Endothelial cell of umbilical vein (primary cell): ENCODE data around the gene FBLIM1. TPM values are rescaled to one million over a fixed set of nuclear protein-coding genes. Genes with fewer than 3 reads are reported as not detected.

Experiments
- BruUV-seq: library from RNA; stranded (reverse); fragments of 400-500 nt; replicated peaks from 2 replicates; lab custom pipeline; 2021; lab: Mats Ljungman, UMichigan
- CTCF ChIA-PET: fragments of 300-600, 350-600 bp; sonication (Branson Sonifier 250); formaldehyde crosslinking; loops from one replicate; lab custom pipeline; 2021; ENCODE audit warnings: antibody characterized with exemption, inconsistent platforms; lab: Charles Lee
- POLR2A ChIA-PET: fragments of 300-600, 350-600 bp; sonication (Branson Sonifier 250); formaldehyde crosslinking; loops from one replicate; lab custom pipeline; 2021; ENCODE audit warnings: antibody characterized with exemption, inconsistent platforms; lab: Charles Lee
- DNase-seq: peaks from one replicate; pipeline ENCODE4 v3.0.0-alpha.2; 2011; ENCODE audit warnings: low read depth, low spot score
- FAIRE-seq: peaks from 2 replicates; lab custom pipeline; 2011; peaks lifted over from hg19 to GRCh38; lab: Jason Lieb, UNC
- H2AFZ ChIP-seq: 2 replicates; pipeline ENCODE4 v1.6.0; 2012; ENCODE audit warnings: low read depth, low read length, control low read depth, inconsistent platforms
- H3K27ac ChIP-seq: 2 replicates; pipeline ENCODE4 v1.5.1; 2011; ENCODE audit warnings: low read depth, mild to moderate bottlenecking, control low read depth, low read length, moderate library complexity; ENCODE audit not compliant: insufficient read depth
- H3K27me3 ChIP-seq, 2 experiments: 2 replicates each; pipeline versions ENCODE4 v1.6.0 to v1.6.1; 2011; ENCODE audit warnings: low read length in 2 of 2, mixed read lengths in 1 of 2; ENCODE audit not compliant: control insufficient read depth in 2 of 2, insufficient read depth in 2 of 2
- H3K36me3 ChIP-seq, 2 experiments: 2 replicates in 1 of 2; 3 replicates in 1 of 2; pipeline ENCODE4 v1.5.1; 2011; ENCODE audit warnings: low read length in 2 of 2, mild to moderate bottlenecking in 1 of 2, moderate library complexity in 1 of 2; ENCODE audit not compliant: control insufficient read depth in 2 of 2, insufficient read depth in 2 of 2; ENCODE audit errors: extremely low read depth in 1 of 2
- H3K4me1 ChIP-seq: 3 replicates; pipeline ENCODE4 v1.5.1; 2011; ENCODE audit warnings: mild to moderate bottlenecking, low read length; ENCODE audit not compliant: control insufficient read depth, insufficient read depth; ENCODE audit errors: extremely low read depth
- H3K4me2 ChIP-seq: 2 replicates; pipeline ENCODE4 v1.6.1; 2011; ENCODE audit warnings: low read length, control low read depth, mixed read lengths; ENCODE audit not compliant: insufficient read depth
- H3K4me3 ChIP-seq, 3 experiments: fragments of 200-600 bp in 1 of 3; sonication (generic), shearing (Covaris generic) in 1 of 3; replicated peaks in 1 of 3; 2 replicates each; pipeline ENCODE4 v1.5.1; 2011 to 2016; ENCODE audit warnings: control low read depth in 3 of 3, low read length in 3 of 3, mild to moderate bottlenecking in 2 of 3, inconsistent platforms in 1 of 3, low read depth in 1 of 3, moderate library complexity in 1 of 3; ENCODE audit not compliant: insufficient read depth in 1 of 3
- H3K79me2 ChIP-seq: 2 replicates; pipeline ENCODE4 v1.6.0; 2012; ENCODE audit warnings: low read length, inconsistent platforms; ENCODE audit not compliant: control insufficient read depth, insufficient read depth
- H3K9ac ChIP-seq: replicated peaks from 2 replicates; pipeline ENCODE3; 2011; ENCODE audit warnings: low read length, control low read depth; ENCODE audit not compliant: insufficient read depth; ENCODE audit errors: extremely low read depth
- H3K9me1 ChIP-seq: replicated peaks from 3 replicates; pipeline ENCODE4 v1.6.0; 2011; ENCODE audit warnings: mild to moderate bottlenecking, low read length; ENCODE audit not compliant: control insufficient read depth, insufficient read depth; ENCODE audit errors: extremely low read depth
- H3K9me3 ChIP-seq: replicated peaks from 2 replicates; pipeline ENCODE4 v1.5.1; 2012; ENCODE audit warnings: low read length, inconsistent platforms; ENCODE audit not compliant: control insufficient read depth, insufficient read depth
- H4K20me1 ChIP-seq: replicated peaks from 2 replicates; pipeline ENCODE3; 2011; ENCODE audit warnings: mild to moderate bottlenecking, low read length; ENCODE audit not compliant: control insufficient read depth, insufficient read depth; ENCODE audit errors: extremely low read depth
- CTCF ChIP-seq, 2 donors: IDR thresholded peaks; 1 replicate in 1 of 2; 2 replicates in 1 of 2; pipeline ENCODE4 v1.5.1; 2011; ENCODE audit warnings: low read length in 2 of 2, mild to moderate bottlenecking in 2 of 2, moderate library complexity in 2 of 2, control low read depth in 1 of 2, inconsistent platforms in 1 of 2, low read depth in 1 of 2; ENCODE audit not compliant: insufficient read depth in 1 of 2; ENCODE audit errors: extremely low read depth in 1 of 2
- EZH2 ChIP-seq: IDR thresholded peaks from 2 replicates; pipeline ENCODE4 v1.6.1; 2012; ENCODE audit warnings: borderline replicate concordance, low read depth, mild to moderate bottlenecking, moderate library complexity, low read length, inconsistent platforms; ENCODE audit not compliant: severe bottlenecking
- FOS ChIP-seq: IDR thresholded peaks from 2 replicates; pipeline ENCODE4 v1.6.1; 2011; ENCODE audit warnings: mild to moderate bottlenecking, low read length, moderate library complexity, borderline replicate concordance; ENCODE audit not compliant: insufficient read depth
- GATA2 ChIP-seq: IDR thresholded peaks from 2 replicates; pipeline ENCODE4 v1.7.0; 2011; ENCODE audit warnings: low read depth, mild to moderate bottlenecking, moderate library complexity, mixed read lengths, low read length; ENCODE audit not compliant: insufficient read length, insufficient read depth
- JUN ChIP-seq: IDR thresholded peaks from 2 replicates; pipeline ENCODE4 v1.6.1; 2011; ENCODE audit warnings: borderline replicate concordance, low read depth; ENCODE audit not compliant: insufficient read length, insufficient read depth
- MYC ChIP-seq: IDR thresholded peaks from one replicate; pipeline ENCODE4 v1.6.1; 2011; ENCODE audit warnings: mild to moderate bottlenecking, low read depth, low read length
- POLR2A ChIP-seq: IDR thresholded peaks from 2 replicates; pipeline ENCODE4 v1.6.1; 2012; ENCODE audit warnings: low read depth, mild to moderate bottlenecking, control low read depth, low read length
- POLR2AphosphoS5 ChIP-seq: IDR thresholded peaks from 2 replicates; pipeline ENCODE4 v1.6.1; 2012; ENCODE audit warnings: low read depth, mild to moderate bottlenecking, control low read depth, low read length, moderate library complexity; ENCODE audit not compliant: insufficient read depth
- dilution Hi-C: fragments of 300-500 bp; cut with MboI; formaldehyde crosslinking; loops from one replicate; pipeline ENCODE4 v1.15.0; 2019; ENCODE audit warnings: low sequenced_read_pairs; ENCODE audit not compliant: extremely low pct_ligation_motif_present
- intact Hi-C: fragments of 100-400 bp; cut with micrococcal nuclease; formaldehyde crosslinking; loops from one replicate; pipeline ENCODE4 v1.10.0; 2022
- polyA plus RNA-seq, 4 experiments: library from polyadenylated mRNA; depleted of rRNA in 3 of 4; stranded (reverse) in 3 of 4; unstranded in 1 of 4; fragments of >200 nt; gene quantifications; 2 replicates each; pipeline versions ENCODE4 v1.2.1 to v1.2.3, GENCODE V29; 2011 to 2012; ENCODE audit warnings: missing spikeins in 1 of 4
- total RNA-seq: library from RNA; stranded (reverse); gene quantifications from 2 replicates; pipeline ENCODE4 v1.2.3, GENCODE V29; 2021
- TF ChIP-seq, protein P1 (sequence below): IDR thresholded peaks from 2 replicates; pipeline ENCODE4 v1.6.1; 2011; ENCODE audit not compliant: insufficient read depth, insufficient read length

FBLIM1 gene
- total and polyA plus RNA-seq, 2 donors (not counting 3 experiments of a cell fraction or from before 2014, with no cell fraction given) = 363 to 414 TPM

DNA sequence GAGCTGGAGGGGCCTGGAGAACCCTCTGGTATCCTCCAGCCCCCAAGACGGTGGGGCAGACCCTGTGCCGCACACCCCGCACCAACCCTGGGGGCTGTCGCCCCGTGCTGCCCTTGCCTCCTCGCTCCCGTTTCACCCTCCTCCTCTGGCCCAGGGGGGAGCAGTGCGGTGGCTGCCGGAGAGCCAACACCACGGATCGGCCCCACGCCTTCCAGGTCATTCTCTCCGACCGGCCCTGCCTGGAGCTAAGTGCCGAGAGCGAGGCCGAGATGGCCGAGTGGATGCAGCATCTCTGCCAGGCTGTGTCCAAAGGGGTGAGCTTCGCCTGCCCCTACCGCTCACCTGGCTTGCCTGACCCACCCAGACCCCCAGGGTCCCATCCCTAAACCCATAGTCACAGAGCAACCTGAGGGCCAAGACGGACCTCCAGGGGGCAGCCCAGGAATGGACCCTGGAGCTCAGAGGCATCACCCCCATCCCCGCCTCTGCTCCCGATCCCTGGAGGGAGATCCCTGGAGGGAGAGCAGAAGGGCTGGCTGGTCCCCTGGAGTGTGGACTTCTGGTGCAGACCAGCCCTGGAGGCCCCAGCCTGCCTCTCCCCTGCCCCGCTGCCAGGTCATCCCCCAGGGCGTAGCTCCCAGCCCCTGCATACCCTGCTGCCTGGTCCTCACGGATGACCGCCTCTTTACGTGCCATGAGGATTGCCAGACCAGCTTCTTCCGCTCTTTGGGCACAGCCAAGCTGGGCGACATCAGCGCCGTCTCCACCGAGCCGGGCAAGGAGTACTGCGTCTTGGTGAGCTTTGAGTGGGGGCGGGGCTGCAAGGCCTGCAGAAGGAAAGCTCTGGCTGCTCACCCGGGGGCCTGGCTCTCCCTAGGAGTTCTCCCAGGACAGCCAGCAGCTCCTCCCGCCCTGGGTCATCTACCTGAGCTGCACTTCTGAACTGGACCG lies 26.6 kb upstream of the FBLIM1 start:
- Histone ChIP-seq H3K4me2 (no peak overlapping the region), H3K79me2 (no peaks in the 10 kb centered on the region), H3K4me1 (no peaks in the 10 kb centered on the region), H3K4me3 (no peak overlapping the region), H4K20me1 (no peaks in the 10 kb centered on the region), H3K9ac (no peak overlapping the region), H3K27ac (no peak overlapping the region), H3K9me3 (no peaks in the 10 kb centered on the region), H3K27me3 (no peaks in the 10 kb centered on the region), H3K9me1 (no peaks in the 10 kb centered on the region), H2AFZ (no peak overlapping the region), H3K36me3 (peaks cover 9 to 58% of the 10 kb centered on the region in 2 experiments)
- dilution Hi-C loops = no loop called here
- BruUV-seq = no TSS peak
- POLR2A ChIA-PET = no interaction called here
- no peak for DNase-seq
- FAIRE-seq = no peak
- CTCF ChIA-PET = interaction anchor here (1.0 to 1.2 kb wide), 2 partner anchors 46 to 138 kb away, joined by 4 to 5 read pairs; no protein-coding TSS in a partner anchor
- intact Hi-C loops = no loop called here
- TF ChIP-seq FOS (no peak), POLR2A (no peak), MYC (no peak)

DNA sequence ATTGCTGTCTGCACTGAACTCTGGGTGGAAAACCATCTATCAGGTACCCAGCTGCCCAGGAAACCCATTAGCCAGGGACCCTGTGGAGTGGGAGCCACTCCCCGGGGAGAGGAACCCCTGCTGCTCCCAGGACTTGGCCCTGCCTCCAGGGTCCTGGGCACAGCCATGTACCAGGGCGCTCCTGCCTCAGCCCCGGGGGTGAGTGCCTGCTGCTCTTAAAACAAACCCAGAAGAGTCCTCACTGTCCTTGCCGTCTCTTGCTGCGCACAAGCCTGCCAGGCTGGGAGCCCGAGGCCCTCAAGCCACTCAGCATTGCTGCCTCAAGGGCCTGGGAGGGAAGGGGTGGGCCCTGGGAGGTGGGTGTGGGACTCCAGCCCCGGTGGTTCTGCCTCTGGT lies 25.9 kb upstream of the FBLIM1 start:
- intact Hi-C loops (no loop called here), dilution Hi-C loops (no loop called here)
- BruUV-seq = no TSS peak
- Histone ChIP-seq H3K79me2 (no peaks in the 10 kb centered on the region), H4K20me1 (no peaks in the 10 kb centered on the region), H3K27ac (no peak overlapping the region), H3K4me1 (no peaks in the 10 kb centered on the region), H3K9ac (no peak overlapping the region), H3K9me3 (no peaks in the 10 kb centered on the region), H3K9me1 (no peaks in the 10 kb centered on the region), H3K4me3 (no peak overlapping the region), H2AFZ (no peak overlapping the region), H3K36me3 (peaks cover 5 to 51% of the 10 kb centered on the region in 2 experiments), H3K27me3 (no peaks in the 10 kb centered on the region), H3K4me2 (no peak overlapping the region)
- DNase-seq = no peak
- CTCF ChIA-PET = interaction anchor here (1.0 to 1.2 kb wide), 2 partner anchors 47 to 138 kb away, joined by 4 to 5 read pairs; no protein-coding TSS in a partner anchor
- no peak for FAIRE-seq
- TF ChIP-seq POLR2A = no peak
- TF ChIP-seq, protein P1, sequence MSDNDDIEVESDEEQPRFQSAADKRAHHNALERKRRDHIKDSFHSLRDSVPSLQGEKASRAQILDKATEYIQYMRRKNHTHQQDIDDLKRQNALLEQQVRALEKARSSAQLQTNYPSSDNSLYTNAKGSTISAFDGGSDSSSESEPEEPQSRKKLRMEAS = no peak
- TF ChIP-seq GATA2 = no peak
- TF ChIP-seq JUN = no peak
- TF ChIP-seq EZH2 = no peak
- no peak for TF ChIP-seq POLR2AphosphoS5
- TF ChIP-seq CTCF (IDR thresholded peaks at IDR 0.05; ENCODE audit: extremely low read depth in 1 of 2, insufficient read depth in 1 of 2, low read depth in 1 of 2, low read length in 2 of 2) = no peak
- TF ChIP-seq FOS = no peak
- TF ChIP-seq MYC = no peak
- POLR2A ChIA-PET = no interaction called here
